Neural progenitor cell (in vitro differentiated cells): Measurements from ENCODE around the gene FREM2. TPM values are rescaled to one million over a fixed set of nuclear protein-coding genes. Genes with fewer than 3 reads are reported as not detected.

Experiments
- DNase-seq: peaks from one replicate; pipeline ENCODE4 v3.0.0-alpha.2; 2016; ENCODE audit warnings: low spot score
- H2AFZ ChIP-seq: fragments of 200-600 bp; sonication (generic); replicated peaks from 2 replicates; pipeline ENCODE4 v1.6.1; 2016; ENCODE audit warnings: antibody characterized with exemption
- H3F3A ChIP-seq: fragments of 200-600 bp; sonication (generic); 2 replicates; pipeline ENCODE4 v1.6.1; 2016; ENCODE audit warnings: antibody characterized with exemption, low read depth
- H3K27ac ChIP-seq: fragments of 200-600 bp; sonication (generic); 2 replicates; pipeline ENCODE4 v1.5.1; 2016; ENCODE audit warnings: mild to moderate bottlenecking
- H3K27me3 ChIP-seq: fragments of 200-600 bp; sonication (generic); 2 replicates; pipeline ENCODE4 v1.6.1; 2016; ENCODE audit warnings: mild to moderate bottlenecking, moderate library complexity
- H3K36me3 ChIP-seq: fragments of 200-600 bp; sonication (generic); 2 replicates; pipeline ENCODE4 v1.5.1; 2016
- H3K4me1 ChIP-seq: fragments of 200-600 bp; sonication (generic); 2 replicates; pipeline ENCODE4 v1.6.1; 2016; ENCODE audit warnings: mixed run types
- H3K4me2 ChIP-seq: fragments of 200-600 bp; sonication (generic); 2 replicates; pipeline ENCODE4 v1.6.1; 2016
- H3K4me3 ChIP-seq: fragments of 200-600 bp; sonication (generic); 2 replicates; pipeline ENCODE4 v1.5.1; 2016
- H3K79me2 ChIP-seq: fragments of 200-600 bp; sonication (generic); 2 replicates; pipeline ENCODE4 v1.6.1; 2016; ENCODE audit warnings: low read depth
- H3K9ac ChIP-seq: fragments of 200-600 bp; sonication (generic); 2 replicates; pipeline ENCODE4 v1.6.1; 2016
- H3K9me3 ChIP-seq: fragments of 200-600 bp; sonication (generic); 2 replicates; pipeline ENCODE4 v1.5.1; 2016; ENCODE audit warnings: low read depth
- H4K20me1 ChIP-seq: fragments of 200-600 bp; sonication (generic); 2 replicates; pipeline ENCODE4 v1.6.1; 2016; ENCODE audit warnings: low read depth
- H3K27ac Mint-ChIP-seq: 3 replicates; pipeline ENCODE4 v1.8.0; 2021; ENCODE audit warnings: mixed read lengths
- H3K27me3 Mint-ChIP-seq: 2 replicates; pipeline ENCODE4 v1.8.0; 2022; ENCODE audit warnings: low read depth, mild to moderate bottlenecking, inconsistent platforms, moderate library complexity, mixed read lengths; ENCODE audit not compliant: insufficient read depth
- H3K36me3 Mint-ChIP-seq: 3 replicates; pipeline ENCODE4 v1.8.0; 2021; ENCODE audit warnings: mixed read lengths
- H3K4me1 Mint-ChIP-seq: 3 replicates; pipeline ENCODE4 v1.8.0; 2021; ENCODE audit warnings: mixed read lengths
- H3K4me3 Mint-ChIP-seq: 3 replicates; pipeline ENCODE4 v1.8.0; 2021; ENCODE audit warnings: mild to moderate bottlenecking, moderate library complexity, mixed read lengths
- H3K9me3 Mint-ChIP-seq: 3 replicates; pipeline ENCODE4 v1.8.0; 2020; ENCODE audit warnings: mixed read lengths
- CTCF ChIP-seq: fragments of 200-600 bp; sonication (generic); IDR thresholded peaks from 2 replicates; pipeline ENCODE4 v1.5.1; 2017; ENCODE audit warnings: antibody characterized with exemption, mild to moderate bottlenecking
- EZH2 ChIP-seq: fragments of 200-600 bp; sonication (generic); IDR thresholded peaks from 2 replicates; pipeline ENCODE4 v1.6.1; 2017; ENCODE audit warnings: antibody characterized with exemption, mild to moderate bottlenecking, moderate library complexity
- EZH2phosphoT487 ChIP-seq: fragments of 200-600 bp; sonication (generic); IDR thresholded peaks from 2 replicates; pipeline ENCODE4 v1.6.1; 2017; ENCODE audit warnings: antibody characterized with exemption
- total RNA-seq: library from RNA; depleted of rRNA; stranded (reverse); fragments of >200 nt; gene quantifications from 2 replicates; pipeline ENCODE4 v1.2.3, GENCODE V29; 2015; ENCODE audit warnings: low replicate concordance

Gene FREM2
- total RNA-seq, 1 donor from 2014 or later = 21.3 TPM

DNA sequence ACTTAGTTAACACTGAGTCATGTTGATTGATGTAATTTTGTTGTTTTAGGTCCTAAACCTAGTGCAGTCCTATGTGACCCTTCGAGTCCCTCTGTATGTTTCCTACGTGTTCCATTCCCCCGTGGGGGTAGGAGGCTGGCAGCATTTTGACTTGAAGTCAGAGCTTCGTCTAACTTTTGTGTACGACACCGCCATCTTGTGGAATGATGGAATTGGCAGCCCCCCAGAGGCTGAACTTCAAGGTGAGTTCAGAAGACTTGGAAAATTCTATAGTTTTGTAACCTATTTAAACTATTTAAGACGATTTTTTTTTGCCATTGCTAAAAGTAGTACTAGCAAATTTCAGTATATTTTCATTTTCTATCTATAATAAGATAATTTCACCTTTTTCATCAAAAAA is 185.8 kb downstream of the FREM2 start:
- Histone ChIP-seq H3K4me2 (no peak overlapping the region), H3K27ac (no peak overlapping the region), H3F3A (no peaks in the 10 kb centered on the region), H3K79me2 (no peaks in the 10 kb centered on the region), H3K9ac (no peak overlapping the region), H3K27me3 (no peaks in the 10 kb centered on the region), H3K36me3 (no peaks in the 10 kb centered on the region), H3K4me3 (no peak overlapping the region), H2AFZ (no peak overlapping the region), H3K4me1 (no peaks in the 10 kb centered on the region), H3K9me3 (no peaks in the 10 kb centered on the region), H4K20me1 (no peaks in the 10 kb centered on the region)
- DNase-seq = peak; percentile 76
- Mint-ChIP-seq H3K4me1 (peaks cover 18% of the 10 kb centered on the region), H3K27ac (no peak overlapping the region), H3K36me3 (no peaks in the 10 kb centered on the region), H3K4me3 (no peak overlapping the region), H3K9me3 (no peaks in the 10 kb centered on the region), H3K27me3 (peaks cover 4% of the 10 kb centered on the region)
- TF ChIP-seq EZH2phosphoT487 (no peak), CTCF (peak; percentile 91), EZH2 (no peak)

DNA sequence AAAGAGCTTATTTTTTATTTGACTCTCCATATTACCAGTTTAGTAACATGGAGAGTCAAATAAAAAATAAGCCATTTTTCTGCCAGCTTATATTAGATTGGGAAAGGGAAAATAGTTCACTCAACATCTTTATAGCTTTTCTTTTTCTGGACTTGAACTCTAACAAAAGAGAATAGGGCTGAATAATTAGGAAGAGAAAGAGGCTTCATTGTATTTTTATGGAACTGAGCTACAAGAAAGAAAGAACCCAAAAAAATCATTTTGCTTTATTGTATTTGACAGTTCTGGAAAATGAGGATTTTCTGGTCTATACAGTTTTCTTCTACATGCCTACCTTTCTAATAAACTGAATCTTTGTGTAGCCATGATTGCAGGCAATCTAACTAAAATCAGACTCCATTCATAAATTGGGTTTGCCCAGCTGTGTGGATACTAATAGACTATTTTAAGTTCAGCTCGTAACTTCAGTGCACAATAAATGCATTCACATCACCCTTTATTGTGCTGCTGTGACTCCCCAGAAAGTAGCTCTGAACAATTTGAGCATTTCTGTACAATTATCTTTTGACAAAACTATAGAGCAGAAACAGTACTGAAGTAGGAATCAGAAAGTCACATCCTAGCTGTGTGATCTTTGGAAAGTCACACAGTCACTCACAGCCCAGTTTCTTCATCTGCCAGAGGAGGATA is 188.5 kb downstream of the FREM2 start:
- H3K27ac Mint-ChIP-seq = no peak overlapping the region
- H3K4me3 ChIP-seq = no peak overlapping the region
- no peak overlapping the region for H3K4me3 Mint-ChIP-seq
- H3F3A ChIP-seq = no peaks in the 10 kb centered on the region
- DNase-seq = no peak
- H3K27me3 ChIP-seq = no peaks in the 10 kb centered on the region
- no peaks in the 10 kb centered on the region for H3K36me3 ChIP-seq
- no peak overlapping the region for H3K27ac ChIP-seq
- peaks cover 4% of the 10 kb centered on the region for H3K27me3 Mint-ChIP-seq
- no peaks in the 10 kb centered on the region for H4K20me1 ChIP-seq
- no peaks in the 10 kb centered on the region for H3K4me1 ChIP-seq
- H3K4me2 ChIP-seq = no peak overlapping the region
- H2AFZ ChIP-seq = no peak overlapping the region
- no peaks in the 10 kb centered on the region for H3K9me3 Mint-ChIP-seq
- H3K36me3 Mint-ChIP-seq = peaks cover 3% of the 10 kb centered on the region
- no peaks in the 10 kb centered on the region for H3K9me3 ChIP-seq
- TF ChIP-seq EZH2phosphoT487 (no peak), CTCF (no peak), EZH2 (no peak)
- H3K9ac ChIP-seq = no peak overlapping the region
- H3K79me2 ChIP-seq = no peaks in the 10 kb centered on the region
- peaks cover 29% of the 10 kb centered on the region for H3K4me1 Mint-ChIP-seq

- no peaks in the 10 kb centered on the region for H3K9me3 Mint-ChIP-seq
- no peak for TF ChIP-seq EZH2
- no peak for TF ChIP-seq CTCF
- TF ChIP-seq EZH2phosphoT487 = no peak
- Histone ChIP-seq H4K20me1 (no peaks in the 10 kb centered on the region), H3K9ac (no peak overlapping the region), H3K36me3 (no peaks in the 10 kb centered on the region), H3K4me1 (peaks cover 7% of the 10 kb centered on the region), H3K4me3 (no peak overlapping the region), H3K27ac (no peak overlapping the region), H3F3A (no peaks in the 10 kb centered on the region), H3K4me2 (no peak overlapping the region), H3K9me3 (no peaks in the 10 kb centered on the region), H3K79me2 (no peaks in the 10 kb centered on the region), H2AFZ (no peak overlapping the region), H3K27me3 (no peaks in the 10 kb centered on the region)
- H3K36me3 Mint-ChIP-seq = peaks cover 3% of the 10 kb centered on the region
- peak overlapping the region; percentile 36 for H3K27ac Mint-ChIP-seq
- no peak for DNase-seq
- H3K27me3 Mint-ChIP-seq = no peaks in the 10 kb centered on the region
- peaks cover 31% of the 10 kb centered on the region for H3K4me1 Mint-ChIP-seq
- no peak overlapping the region for H3K4me3 Mint-ChIP-seq
These were observed 192.4 kb downstream of the FREM2 start for GRCh38 chr13:38879278-38879677.
